Mammary epithelial cell (primary cell): ENCODE results near the gene TPP1.

ENCODE experiments used
- EZH2 ChIP-seq: IDR thresholded peaks from 2 replicates; pipeline ENCODE4 v1.6.1; 2012; ENCODE audit warnings: low read length, inconsistent platforms, borderline replicate concordance
- TF ChIP-seq, protein P1 (sequence below), 2 donors: IDR thresholded peaks in 1 of 2; conservative IDR thresholded peaks in 1 of 2; 2 replicates each; pipeline ENCODE4 v1.5.1; 2011 to 2012; ENCODE audit warnings: inconsistent platforms in 2 of 2, low read length in 2 of 2, mild to moderate bottlenecking in 2 of 2, control low read depth in 1 of 2, low read depth in 1 of 2; ENCODE audit not compliant: insufficient read depth in 1 of 2; ENCODE audit errors: extremely low read depth in 1 of 2

DNA sequence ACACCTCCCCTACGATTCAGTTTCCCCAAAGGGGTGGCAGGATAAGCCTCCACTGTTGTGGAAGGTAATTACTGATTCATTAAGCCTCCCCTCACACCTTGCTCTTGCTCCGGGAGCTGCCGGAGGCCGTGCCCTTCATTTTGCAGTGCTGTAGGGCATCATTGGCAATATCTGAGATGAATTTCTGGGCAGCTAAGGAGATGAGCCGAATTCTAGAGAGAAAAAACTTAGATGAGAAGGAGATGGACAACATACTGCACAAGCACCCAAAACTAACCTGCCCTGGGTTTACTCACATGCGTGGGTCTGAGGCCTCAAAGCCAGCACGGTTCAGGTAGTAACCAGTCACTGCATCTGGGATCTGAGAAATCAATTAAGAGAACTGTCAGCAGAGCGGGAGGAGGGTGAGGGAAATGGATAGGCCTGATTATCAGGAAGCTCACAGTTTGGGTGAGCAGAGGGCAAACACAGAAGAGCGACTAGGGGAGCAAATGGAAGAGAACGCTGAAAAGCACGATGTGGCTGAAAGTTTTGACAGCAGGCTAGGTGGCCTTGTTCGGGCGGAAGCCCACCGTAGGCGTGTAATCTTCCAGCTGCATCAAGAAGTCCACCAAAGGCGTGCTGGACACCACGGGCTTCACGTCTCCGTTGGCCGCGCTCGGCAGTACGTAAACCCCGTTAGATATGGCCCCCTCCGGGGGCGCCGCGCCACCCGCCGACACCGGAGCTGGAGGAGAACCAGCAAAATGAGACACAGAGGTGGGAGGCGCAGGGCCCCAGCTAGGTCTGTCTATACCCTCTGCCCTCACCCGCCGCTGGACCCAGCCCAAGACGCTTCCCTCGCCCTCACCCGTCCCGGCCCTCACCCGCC lies 7.9 kb downstream of the TPP1 start:
- TF ChIP-seq, protein P1, sequence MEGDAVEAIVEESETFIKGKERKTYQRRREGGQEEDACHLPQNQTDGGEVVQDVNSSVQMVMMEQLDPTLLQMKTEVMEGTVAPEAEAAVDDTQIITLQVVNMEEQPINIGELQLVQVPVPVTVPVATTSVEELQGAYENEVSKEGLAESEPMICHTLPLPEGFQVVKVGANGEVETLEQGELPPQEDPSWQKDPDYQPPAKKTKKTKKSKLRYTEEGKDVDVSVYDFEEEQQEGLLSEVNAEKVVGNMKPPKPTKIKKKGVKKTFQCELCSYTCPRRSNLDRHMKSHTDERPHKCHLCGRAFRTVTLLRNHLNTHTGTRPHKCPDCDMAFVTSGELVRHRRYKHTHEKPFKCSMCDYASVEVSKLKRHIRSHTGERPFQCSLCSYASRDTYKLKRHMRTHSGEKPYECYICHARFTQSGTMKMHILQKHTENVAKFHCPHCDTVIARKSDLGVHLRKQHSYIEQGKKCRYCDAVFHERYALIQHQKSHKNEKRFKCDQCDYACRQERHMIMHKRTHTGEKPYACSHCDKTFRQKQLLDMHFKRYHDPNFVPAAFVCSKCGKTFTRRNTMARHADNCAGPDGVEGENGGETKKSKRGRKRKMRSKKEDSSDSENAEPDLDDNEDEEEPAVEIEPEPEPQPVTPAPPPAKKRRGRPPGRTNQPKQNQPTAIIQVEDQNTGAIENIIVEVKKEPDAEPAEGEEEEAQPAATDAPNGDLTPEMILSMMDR (conservative IDR thresholded peaks at IDR 0.05 in 1 of 2, IDR thresholded peaks at IDR 0.05 in 1 of 2; ENCODE audit: extremely low read depth in 1 of 2, insufficient read depth in 1 of 2, low read depth in 1 of 2, low read length in 2 of 2), result no peak
- no peak for TF ChIP-seq EZH2
